NCI-H1694 treated with DMSO at 0.1 percent for 48 hours (cell line): ENCODE data around the gene FAM234B.

Experiments used
- DNase-seq: peaks from one replicate; lab custom pipeline; 2025; lab: John Stamatoyannopoulos, UW

The FAM234B gene

DNA sequence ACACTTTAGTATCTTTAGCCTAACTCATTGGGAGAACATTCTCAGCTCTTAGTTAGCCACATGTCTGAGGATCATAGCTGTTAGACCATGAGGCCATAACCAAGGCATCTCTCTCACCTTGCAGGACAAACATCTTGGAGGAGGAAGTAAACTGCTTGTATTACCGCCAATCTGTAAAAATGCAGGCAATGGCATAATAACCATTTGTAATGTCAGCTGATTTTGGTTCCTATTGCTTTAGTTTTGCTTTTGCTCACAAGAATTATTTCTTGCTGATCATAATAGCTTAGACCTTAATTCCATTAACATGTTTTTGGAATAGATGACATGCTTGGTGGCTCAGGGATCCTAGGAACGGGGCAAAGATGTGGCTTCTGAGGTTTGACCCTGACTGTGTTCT is 75.6 kb downstream of the FAM234B start:
- DNase-seq = no peak

DNA sequence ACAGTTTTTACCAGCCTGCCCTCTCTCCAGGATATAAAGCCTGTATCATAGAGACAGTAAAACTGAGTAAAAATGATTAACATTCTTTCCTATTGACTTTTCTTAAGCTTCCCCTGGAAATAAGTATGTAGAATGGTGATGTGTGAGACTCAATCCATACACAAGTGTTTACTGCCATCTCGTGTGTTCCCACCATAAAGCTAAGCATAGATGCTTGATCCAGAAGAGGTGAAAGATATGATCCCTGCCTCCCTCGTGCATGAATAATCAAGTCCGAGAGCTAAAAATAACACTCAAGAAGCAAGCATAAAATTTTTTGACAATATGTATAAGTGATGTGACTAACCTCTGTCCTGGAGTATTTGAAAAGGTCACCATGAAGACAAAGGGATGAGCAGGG is 76.2 kb downstream of the FAM234B start:
- no peak for DNase-seq

DNA sequence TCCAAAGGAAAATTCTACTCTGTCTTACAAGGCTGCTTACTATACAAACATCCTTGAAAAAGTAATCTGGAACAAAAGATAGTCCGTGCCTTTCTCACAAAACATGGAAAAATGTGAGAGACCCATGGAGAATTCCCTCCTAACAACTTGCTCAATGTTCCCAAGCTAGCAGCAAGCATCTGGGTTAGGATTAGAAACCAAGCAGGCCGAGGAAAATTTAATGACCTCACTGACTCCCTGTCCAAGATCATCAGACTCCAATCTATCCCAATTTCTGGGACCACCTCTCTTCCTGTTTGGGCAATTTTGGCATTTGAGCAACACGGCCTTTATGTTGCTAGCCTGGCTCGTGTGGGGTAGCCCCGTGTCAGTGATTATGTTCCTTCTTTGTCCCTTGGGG is 77.4 kb downstream of the FAM234B start:
- DNase-seq = no peak

DNA sequence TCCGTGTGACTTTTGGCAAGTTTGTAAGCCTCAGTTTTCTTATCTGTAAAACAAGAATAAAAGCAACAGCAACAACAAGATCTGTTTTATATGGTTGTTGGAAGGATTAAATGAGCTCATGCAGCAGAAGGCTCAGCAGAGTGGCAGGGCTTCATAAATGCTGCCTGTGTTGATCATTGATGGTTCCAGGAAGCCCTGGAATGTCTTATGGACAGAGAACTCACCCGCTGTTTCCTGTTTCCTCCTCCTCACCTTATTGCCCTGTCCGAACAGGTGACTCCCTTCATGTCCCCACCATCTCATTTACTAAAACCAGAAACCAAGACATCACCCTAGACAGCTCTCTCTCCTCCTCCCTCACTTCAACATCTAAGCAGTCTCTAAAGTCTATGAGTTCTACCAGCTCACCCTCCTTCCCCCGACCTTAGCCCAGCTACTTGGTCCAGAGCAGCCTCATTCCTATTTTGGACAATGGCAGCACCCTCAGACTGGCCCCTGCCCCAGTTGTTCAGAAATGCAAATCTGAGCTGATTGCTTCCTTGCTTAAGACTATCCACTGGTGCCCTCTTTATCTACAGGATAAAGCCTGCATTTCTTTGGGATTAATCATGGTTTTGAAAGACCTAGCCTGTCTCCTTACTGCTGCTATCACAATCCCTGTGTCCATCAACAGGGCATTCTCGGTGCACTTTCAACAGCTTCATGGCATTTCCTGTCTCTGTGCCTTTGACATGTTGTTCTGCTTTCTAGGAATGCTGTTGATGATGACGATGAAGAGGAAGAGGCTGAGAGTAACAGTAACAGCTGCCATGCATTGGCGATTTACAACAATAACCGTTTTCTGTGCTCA is 80.7 kb downstream of the FAM234B start:
- DNase-seq = no peak

DNA sequence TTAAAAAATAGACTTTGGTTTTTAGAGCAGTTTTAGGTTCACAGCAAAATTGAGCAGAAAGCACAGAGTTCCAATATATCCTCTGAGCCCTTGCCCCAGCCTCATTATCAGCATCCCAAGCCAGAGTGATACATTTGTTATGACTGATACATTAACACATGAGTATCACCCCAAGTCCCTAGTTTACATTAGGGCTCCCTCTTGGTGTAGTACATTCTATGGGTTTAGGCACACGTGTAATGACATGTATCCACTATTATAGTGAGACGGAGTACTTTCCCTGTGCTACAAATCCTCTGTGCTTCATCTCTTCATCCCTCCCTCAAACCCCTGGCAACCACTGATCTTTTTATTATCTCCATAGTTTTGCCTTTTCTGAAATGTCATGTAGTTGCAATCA is 81.8 kb downstream of the FAM234B start:
- no peak for DNase-seq

DNA sequence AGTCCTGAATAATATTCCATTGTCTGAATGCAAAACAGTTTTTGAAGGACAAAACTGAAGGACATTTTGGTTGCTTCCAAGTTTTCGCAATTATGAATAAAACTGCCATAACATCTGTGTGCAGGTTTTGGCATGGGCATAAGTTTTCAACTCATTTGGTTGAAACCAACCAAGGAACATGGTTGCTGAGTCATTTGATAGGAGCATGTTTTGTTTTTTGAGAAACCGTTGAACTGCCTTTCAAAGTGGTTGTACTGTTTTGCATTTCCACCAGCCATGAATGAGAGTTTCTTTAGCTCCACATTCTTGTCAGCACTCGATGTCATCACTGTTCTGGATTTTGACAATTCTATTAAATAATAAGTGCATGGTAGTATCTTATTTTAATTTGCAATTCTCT is 82.3 kb downstream of the FAM234B start:
- no peak for DNase-seq

DNA sequence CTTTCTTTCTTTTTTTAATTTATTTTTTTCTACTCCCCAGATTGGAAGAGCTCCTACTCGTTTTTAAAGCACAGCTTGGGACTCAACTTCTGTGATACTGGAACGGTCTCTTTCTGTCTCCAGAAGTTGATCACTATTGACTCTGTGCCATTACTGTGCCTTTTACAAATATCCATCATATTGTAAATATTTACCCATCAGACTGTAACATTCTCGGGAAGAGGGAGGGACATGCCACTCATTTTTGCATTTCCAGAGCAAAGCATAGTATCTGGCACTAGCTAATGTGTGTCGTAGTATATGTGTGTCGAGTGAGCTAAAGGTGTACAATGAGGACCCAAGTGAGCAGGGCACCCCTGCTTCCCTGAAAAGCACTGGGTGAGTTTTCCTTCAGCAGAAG is 83.3 kb downstream of the FAM234B start:
- DNase-seq = no peak

DNA sequence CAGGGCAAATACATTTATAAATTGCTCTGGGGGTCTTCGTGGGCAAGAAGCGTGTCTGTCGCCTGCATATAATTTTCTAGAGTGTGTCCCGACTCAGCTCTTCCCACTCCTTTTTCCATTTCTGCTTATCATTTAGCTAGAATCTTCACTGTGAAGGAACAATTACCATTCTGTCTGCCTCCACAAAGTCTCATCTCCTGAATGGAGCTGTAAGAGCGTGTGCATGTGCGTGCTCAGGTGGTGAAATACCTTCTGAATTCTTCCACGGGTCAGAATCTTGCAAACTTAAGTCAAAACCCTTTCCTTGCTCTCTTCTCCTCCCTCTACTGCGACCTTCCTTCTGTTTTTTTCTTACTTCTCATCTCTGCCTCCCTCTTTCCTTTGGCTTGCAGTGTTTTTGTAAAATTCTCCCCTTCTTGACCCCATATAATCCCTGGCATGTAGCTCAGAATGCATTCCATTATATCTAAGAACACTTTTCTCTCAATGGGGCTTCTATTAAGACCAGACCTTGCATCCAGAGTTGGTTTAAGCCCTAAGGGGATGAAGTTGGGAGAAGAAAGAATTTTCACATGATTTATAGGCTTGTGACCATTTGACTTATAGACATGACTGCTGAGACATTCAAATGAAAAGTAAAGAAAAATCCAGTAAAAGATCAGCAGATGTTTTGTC is 84.2 kb downstream of the FAM234B start:
- DNase-seq = no peak

DNA sequence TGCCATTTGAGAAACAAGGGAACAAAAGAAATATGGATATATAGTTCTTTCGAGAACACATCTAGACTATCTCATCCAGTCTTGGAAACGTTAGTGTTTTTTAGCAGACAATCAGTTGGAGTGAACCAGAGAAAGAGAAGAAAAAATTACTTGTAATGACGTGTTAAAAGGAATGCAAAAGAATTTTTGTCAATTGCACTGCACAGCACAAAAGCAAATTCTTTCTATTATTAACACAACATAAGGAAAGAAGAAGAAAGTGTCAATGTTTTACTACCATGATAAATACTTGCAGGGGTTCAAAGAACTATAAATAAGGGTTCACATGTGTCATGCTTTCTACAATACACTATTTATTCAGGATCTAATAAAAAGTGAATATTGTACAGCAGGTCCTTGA is 86.8 kb downstream of the FAM234B start:
- no peak for DNase-seq
